Activated CD4-positive, alpha-beta memory T cell treated with anti-CD3 and anti-CD28 coated beads for 36 hours (primary cell): ENCODE results near the gene ACOT11. TPM values are rescaled to one million over a fixed set of nuclear protein-coding genes. Genes with fewer than 3 reads are reported as not detected.

Source experiments
- CTCF ChIA-PET: fragments of 350-600 bp; sonication (Branson Sonifier 250); formaldehyde crosslinking; loops from one replicate; lab custom pipeline; 2021; ENCODE audit warnings: antibody characterized with exemption, inconsistent platforms; lab: Charles Lee
- POLR2A ChIA-PET: fragments of 350-600 bp; sonication (Branson Sonifier 250); formaldehyde crosslinking; loops from one replicate; lab custom pipeline; 2021; ENCODE audit warnings: antibody characterized with exemption; lab: Charles Lee
- DNase-seq: peaks from one replicate; pipeline ENCODE4 v3.0.0-alpha.2; 2020
- H3K27ac Mint-ChIP-seq: one replicate; pipeline ENCODE4 v1.8.0; 2021; ENCODE audit warnings: mixed read lengths
- H3K27me3 Mint-ChIP-seq: one replicate; pipeline ENCODE4 v1.8.0; 2021; ENCODE audit warnings: mixed read lengths
- H3K36me3 Mint-ChIP-seq: one replicate; pipeline ENCODE4 v1.8.0; 2021; ENCODE audit warnings: mixed read lengths
- H3K4me1 Mint-ChIP-seq: one replicate; pipeline ENCODE4 v1.8.0; 2021; ENCODE audit warnings: low read depth, mixed read lengths
- H3K4me3 Mint-ChIP-seq: one replicate; pipeline ENCODE4 v1.8.0; 2021; ENCODE audit warnings: mild to moderate bottlenecking, mixed read lengths
- H3K9me3 Mint-ChIP-seq: one replicate; pipeline ENCODE4 v1.8.0; 2021; ENCODE audit warnings: mixed read lengths
- intact Hi-C: fragments of 100-400 bp; cut with micrococcal nuclease; formaldehyde crosslinking; loops from one replicate; pipeline ENCODE4 v1.15.1; 2023
- total RNA-seq, 2 experiments: library from RNA; stranded (reverse); gene quantifications; one replicate each; pipeline ENCODE4 v1.2.3, GENCODE V29; 2021

The ACOT11 gene
- total RNA-seq, 2 experiments from 2014 or later: 0.99 to 1.1 TPM

- H3K4me1 Mint-ChIP-seq: no peaks in the 10 kb centered on the region
- CTCF ChIA-PET: no interaction called here
- H3K36me3 Mint-ChIP-seq: no peaks in the 10 kb centered on the region
- no peak for DNase-seq
- no peak overlapping the region for H3K27ac Mint-ChIP-seq
- intact Hi-C loops: no loop called here
- POLR2A ChIA-PET: no interaction called here
- no peaks in the 10 kb centered on the region for H3K9me3 Mint-ChIP-seq
- no peaks in the 10 kb centered on the region for H3K27me3 Mint-ChIP-seq
- no peak overlapping the region for H3K4me3 Mint-ChIP-seq
Measured at GRCh38 chr1:54583871-54584270, 35.8 kb downstream of the ACOT11 start.

- no peak for DNase-seq
- no peaks in the 10 kb centered on the region for H3K9me3 Mint-ChIP-seq
- ChIA-PET POLR2A (no interaction called here), CTCF (no interaction called here)
- no peaks in the 10 kb centered on the region for H3K4me1 Mint-ChIP-seq
- H3K27ac Mint-ChIP-seq: no peak overlapping the region
- no peaks in the 10 kb centered on the region for H3K36me3 Mint-ChIP-seq
- intact Hi-C loops: no loop called here
- no peaks in the 10 kb centered on the region for H3K27me3 Mint-ChIP-seq
- H3K4me3 Mint-ChIP-seq: no peak overlapping the region
Measured at GRCh38 chr1:54584575-54584974, 36.5 kb downstream of the ACOT11 start.

DNA sequence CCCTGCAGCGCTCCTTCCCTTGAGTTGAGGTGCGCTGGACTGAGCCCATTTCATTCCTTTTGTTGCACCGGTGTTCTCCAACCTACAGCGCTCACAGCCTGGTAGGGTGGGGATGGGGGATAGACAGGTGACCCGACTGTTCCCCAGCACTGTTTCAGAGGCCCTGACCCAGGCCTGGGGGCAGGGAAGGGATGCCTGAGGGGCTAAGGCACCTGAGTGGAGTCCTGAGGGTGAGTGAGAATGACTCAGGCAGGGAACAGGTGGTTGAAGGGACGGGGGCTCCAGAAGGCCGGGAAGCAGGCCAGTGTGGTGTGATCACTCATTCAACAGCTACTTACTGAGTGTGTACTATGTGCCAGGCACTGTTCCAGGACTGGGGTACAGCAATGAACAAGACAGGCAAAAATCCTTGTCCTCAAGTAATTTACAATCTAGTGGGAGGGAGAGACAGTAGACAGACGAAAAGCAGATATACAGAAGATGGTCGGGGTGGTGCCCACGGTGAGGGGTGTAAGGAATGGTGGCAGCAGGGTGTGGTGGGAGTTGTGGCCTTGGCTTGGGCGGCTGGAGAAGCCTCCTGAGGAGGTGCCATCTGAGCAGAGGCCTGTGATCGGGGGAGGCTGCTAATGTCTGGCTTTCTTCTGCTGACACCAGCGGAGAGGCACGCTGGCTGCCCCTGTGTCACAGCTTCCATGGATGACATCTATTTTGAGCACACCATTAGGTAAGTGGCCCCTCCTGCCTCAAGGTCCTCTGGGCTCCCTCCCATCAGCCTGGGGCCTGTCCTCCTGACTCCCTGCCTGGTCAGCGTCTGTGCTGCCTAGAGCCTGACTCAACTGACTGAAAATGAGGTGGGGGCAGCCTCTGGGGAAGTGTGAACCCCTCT lies 37.4 kb downstream of the ACOT11 start:
- no peak overlapping the region for H3K4me3 Mint-ChIP-seq
- no peaks in the 10 kb centered on the region for H3K27me3 Mint-ChIP-seq
- POLR2A ChIA-PET: no interaction called here
- DNase-seq: no peak
- no peaks in the 10 kb centered on the region for H3K4me1 Mint-ChIP-seq
- no peak overlapping the region for H3K27ac Mint-ChIP-seq
- CTCF ChIA-PET: no interaction called here
- H3K9me3 Mint-ChIP-seq: no peaks in the 10 kb centered on the region
- intact Hi-C loops: no loop called here
- no peaks in the 10 kb centered on the region for H3K36me3 Mint-ChIP-seq

- no peaks in the 10 kb centered on the region for H3K27me3 Mint-ChIP-seq
- DNase-seq: no peak
- intact Hi-C loops: no loop called here
- H3K27ac Mint-ChIP-seq: no peak overlapping the region
- no peaks in the 10 kb centered on the region for H3K9me3 Mint-ChIP-seq
- CTCF ChIA-PET: no interaction called here
- no peak overlapping the region for H3K4me3 Mint-ChIP-seq
- H3K36me3 Mint-ChIP-seq: no peaks in the 10 kb centered on the region
- no peaks in the 10 kb centered on the region for H3K4me1 Mint-ChIP-seq
- POLR2A ChIA-PET: no interaction called here
Measured at GRCh38 chr1:54588377-54588776, 40.3 kb downstream of the ACOT11 start.

DNA sequence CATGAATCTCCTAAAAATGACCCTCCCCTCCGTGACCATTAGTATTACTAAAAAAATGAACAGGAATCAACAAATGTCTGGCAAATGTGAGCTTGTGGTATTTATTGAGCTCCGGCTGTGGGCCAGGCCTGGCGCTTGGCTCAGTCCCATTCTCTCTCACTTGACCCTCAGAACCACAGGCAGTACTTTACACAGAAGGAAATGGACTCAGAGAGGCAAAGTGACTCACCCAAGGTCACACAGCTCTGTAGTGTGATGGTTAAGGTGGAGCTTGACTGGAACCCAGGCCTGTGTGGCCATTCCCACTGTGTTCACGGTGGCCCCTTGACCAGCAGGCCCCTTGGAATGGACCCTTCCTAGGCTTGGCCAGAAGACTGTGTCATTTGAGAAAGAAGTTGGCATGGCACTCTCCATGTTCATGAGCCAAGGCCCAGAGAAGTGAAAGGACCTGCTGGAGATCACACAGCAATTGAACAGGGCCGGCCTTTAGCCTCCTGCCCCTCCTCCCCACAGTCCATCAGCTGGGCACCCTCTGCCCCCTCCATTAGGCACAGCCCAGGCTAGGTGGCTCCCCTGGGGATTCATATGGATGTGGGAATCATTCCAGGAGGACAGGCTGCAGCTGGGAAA lies 43.2 kb downstream of the ACOT11 start:
- ChIA-PET CTCF (no interaction called here), POLR2A (no interaction called here)
- Mint-ChIP-seq H3K4me1 (no peaks in the 10 kb centered on the region), H3K27me3 (no peaks in the 10 kb centered on the region), H3K4me3 (no peak overlapping the region), H3K9me3 (no peaks in the 10 kb centered on the region), H3K27ac (no peak overlapping the region), H3K36me3 (no peaks in the 10 kb centered on the region)
- intact Hi-C loops: no loop called here
- no peak for DNase-seq

- Mint-ChIP-seq H3K36me3 (no peaks in the 10 kb centered on the region), H3K27me3 (no peaks in the 10 kb centered on the region), H3K4me3 (no peak overlapping the region), H3K9me3 (no peaks in the 10 kb centered on the region), H3K27ac (no peak overlapping the region), H3K4me1 (no peaks in the 10 kb centered on the region)
- ChIA-PET POLR2A (no interaction called here), CTCF (no interaction called here)
- intact Hi-C loops: no loop called here
- no peak for DNase-seq
Measured at GRCh38 chr1:54593571-54594160, 45.6 kb downstream of the ACOT11 start.

GRCh38 chr1:54594463-54594862 lies 46.4 kb downstream of the ACOT11 start:
- no peak for DNase-seq
- Mint-ChIP-seq H3K27ac (no peak overlapping the region), H3K9me3 (no peaks in the 10 kb centered on the region), H3K36me3 (no peaks in the 10 kb centered on the region), H3K27me3 (no peaks in the 10 kb centered on the region), H3K4me1 (no peaks in the 10 kb centered on the region), H3K4me3 (no peak overlapping the region)
- ChIA-PET POLR2A (no interaction called here), CTCF (no interaction called here)
- intact Hi-C loops: no loop called here

DNA sequence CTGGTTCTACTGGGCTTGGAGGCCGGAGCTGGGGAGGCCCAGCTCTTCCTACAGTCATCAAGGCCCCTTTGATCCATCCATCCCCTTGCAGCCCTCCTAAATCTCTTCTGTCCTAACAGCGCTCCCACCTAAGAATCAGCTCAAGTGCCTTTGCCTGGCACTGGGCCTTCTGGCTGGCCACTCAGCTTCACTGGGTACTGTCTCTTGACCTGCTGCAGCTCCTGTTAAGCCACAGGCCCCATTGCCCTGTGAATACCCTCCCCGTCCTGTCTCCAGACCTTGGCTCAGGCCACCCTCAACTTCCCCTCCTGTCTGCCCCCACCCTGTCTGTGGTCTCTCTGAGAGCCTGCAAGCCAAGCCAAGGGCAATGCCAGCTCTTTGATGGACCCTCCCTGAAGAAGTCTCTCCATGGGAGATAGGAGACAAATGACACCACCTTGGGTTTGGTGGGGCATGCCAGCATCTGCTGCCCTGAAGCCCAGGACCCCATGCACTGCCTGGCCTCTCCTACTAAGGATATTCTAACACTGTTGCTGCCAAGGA lies 48.0 kb downstream of the ACOT11 start:
- CTCF ChIA-PET: no interaction called here
- POLR2A ChIA-PET: no interaction called here
- H3K36me3 Mint-ChIP-seq: no peaks in the 10 kb centered on the region
- H3K4me1 Mint-ChIP-seq: no peaks in the 10 kb centered on the region
- DNase-seq: no peak
- H3K4me3 Mint-ChIP-seq: no peak overlapping the region
- intact Hi-C loops: no loop called here
- no peaks in the 10 kb centered on the region for H3K27me3 Mint-ChIP-seq
- no peaks in the 10 kb centered on the region for H3K9me3 Mint-ChIP-seq
- H3K27ac Mint-ChIP-seq: no peak overlapping the region

DNA sequence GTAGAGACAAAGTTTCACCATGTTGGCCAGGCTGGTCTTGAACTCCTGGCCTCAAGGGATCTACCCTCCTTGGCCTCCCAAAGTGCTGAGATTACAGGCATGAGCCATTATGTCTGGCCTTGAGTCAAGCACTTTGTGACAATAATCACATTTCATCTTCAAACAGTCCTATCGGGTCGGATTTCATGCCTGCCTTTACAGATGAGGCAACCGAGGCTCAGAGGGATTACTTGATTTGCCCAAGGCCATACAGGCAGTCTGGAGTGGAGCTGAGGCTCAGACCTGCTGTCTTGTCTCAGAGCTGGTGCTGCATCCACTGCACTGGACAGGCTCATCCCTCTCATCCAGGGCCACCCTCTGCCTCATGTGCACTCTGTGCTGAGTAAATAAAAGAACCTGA lies 48.7 kb downstream of the ACOT11 start:
- CTCF ChIA-PET: no interaction called here
- no peak overlapping the region for H3K27ac Mint-ChIP-seq
- POLR2A ChIA-PET: no interaction called here
- no peak for DNase-seq
- intact Hi-C loops: no loop called here
- H3K4me1 Mint-ChIP-seq: no peaks in the 10 kb centered on the region
- no peaks in the 10 kb centered on the region for H3K27me3 Mint-ChIP-seq
- no peak overlapping the region for H3K4me3 Mint-ChIP-seq
- no peaks in the 10 kb centered on the region for H3K9me3 Mint-ChIP-seq
- H3K36me3 Mint-ChIP-seq: no peaks in the 10 kb centered on the region

- POLR2A ChIA-PET: no interaction called here
- Mint-ChIP-seq H3K27ac (no peak overlapping the region), H3K4me3 (no peak overlapping the region), H3K36me3 (no peaks in the 10 kb centered on the region), H3K27me3 (no peaks in the 10 kb centered on the region), H3K4me1 (no peaks in the 10 kb centered on the region), H3K9me3 (no peaks in the 10 kb centered on the region)
- intact Hi-C loops: no loop called here
- DNase-seq: no peak
- CTCF ChIA-PET: interaction anchor here (0.5 kb wide), 1 partner anchor 392 kb away, joined by 3 read pairs; no protein-coding TSS in a partner anchor
Measured at GRCh38 chr1:54597455-54598030, 49.5 kb downstream of the ACOT11 start.

DNA sequence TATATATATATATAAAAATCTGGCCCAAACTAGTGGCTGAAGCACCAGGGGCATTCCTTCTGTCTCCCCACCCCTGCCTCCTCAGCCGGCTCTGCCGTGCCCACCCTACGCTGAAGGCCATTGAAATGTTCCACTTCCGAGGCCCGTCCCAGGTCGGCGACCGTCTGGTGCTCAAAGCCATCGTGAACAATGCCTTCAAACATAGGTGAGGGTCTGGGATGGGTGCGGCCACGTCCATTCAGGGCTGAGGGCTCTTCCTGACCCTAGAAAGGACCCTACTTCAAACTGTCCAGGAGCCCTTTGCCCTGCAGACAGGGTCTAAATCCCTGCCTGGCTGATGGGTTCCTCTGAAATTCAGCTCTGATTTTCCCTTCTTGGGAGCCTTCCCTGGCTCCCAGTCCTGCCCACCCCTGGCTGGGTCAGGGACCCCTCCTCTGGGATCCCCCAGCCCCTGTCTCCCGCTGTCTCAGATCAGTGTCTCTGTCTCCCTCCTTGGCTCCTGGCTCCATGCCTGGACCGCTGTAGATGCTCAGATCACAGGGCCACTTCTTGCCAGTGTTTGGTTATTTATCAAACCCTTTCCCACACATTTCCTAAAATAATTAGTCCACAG lies 51.3 kb downstream of the ACOT11 start:
- CTCF ChIA-PET: no interaction called here
- intact Hi-C loops: no loop called here
- Mint-ChIP-seq H3K27ac (no peak overlapping the region), H3K27me3 (no peaks in the 10 kb centered on the region), H3K9me3 (no peaks in the 10 kb centered on the region), H3K36me3 (no peaks in the 10 kb centered on the region), H3K4me1 (peaks cover 3% of the 10 kb centered on the region), H3K4me3 (no peak overlapping the region)
- POLR2A ChIA-PET: no interaction called here
- no peak for DNase-seq
